ENCODE results near the gene MBOAT2.

- TF ChIP-seq POLR2A (IDR thresholded peaks at IDR 0.05; ENCODE audit: low read depth, low read length) (no peak), POLR2AphosphoS5 (IDR thresholded peaks at IDR 0.05; ENCODE audit: low read depth, low read length) (no peak), TAF1 (IDR thresholded peaks at IDR 0.05; ENCODE audit: borderline replicate concordance, low read depth, low read length) (no peak)
These were observed 12.5 kb upstream of the MBOAT2 start for GRCh38 chr2:9015998-9016397.
